GM10847 (cell line): Measurements from ENCODE around the gene PAWR.

Source experiments
- POLR2A ChIP-seq: IDR thresholded peaks from 2 replicates; pipeline ENCODE4 v1.6.1; 2011; ENCODE audit not compliant: insufficient read length; ENCODE audit errors: extremely low read depth

The PAWR gene, protein sequence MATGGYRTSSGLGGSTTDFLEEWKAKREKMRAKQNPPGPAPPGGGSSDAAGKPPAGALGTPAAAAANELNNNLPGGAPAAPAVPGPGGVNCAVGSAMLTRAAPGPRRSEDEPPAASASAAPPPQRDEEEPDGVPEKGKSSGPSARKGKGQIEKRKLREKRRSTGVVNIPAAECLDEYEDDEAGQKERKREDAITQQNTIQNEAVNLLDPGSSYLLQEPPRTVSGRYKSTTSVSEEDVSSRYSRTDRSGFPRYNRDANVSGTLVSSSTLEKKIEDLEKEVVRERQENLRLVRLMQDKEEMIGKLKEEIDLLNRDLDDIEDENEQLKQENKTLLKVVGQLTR

DNA sequence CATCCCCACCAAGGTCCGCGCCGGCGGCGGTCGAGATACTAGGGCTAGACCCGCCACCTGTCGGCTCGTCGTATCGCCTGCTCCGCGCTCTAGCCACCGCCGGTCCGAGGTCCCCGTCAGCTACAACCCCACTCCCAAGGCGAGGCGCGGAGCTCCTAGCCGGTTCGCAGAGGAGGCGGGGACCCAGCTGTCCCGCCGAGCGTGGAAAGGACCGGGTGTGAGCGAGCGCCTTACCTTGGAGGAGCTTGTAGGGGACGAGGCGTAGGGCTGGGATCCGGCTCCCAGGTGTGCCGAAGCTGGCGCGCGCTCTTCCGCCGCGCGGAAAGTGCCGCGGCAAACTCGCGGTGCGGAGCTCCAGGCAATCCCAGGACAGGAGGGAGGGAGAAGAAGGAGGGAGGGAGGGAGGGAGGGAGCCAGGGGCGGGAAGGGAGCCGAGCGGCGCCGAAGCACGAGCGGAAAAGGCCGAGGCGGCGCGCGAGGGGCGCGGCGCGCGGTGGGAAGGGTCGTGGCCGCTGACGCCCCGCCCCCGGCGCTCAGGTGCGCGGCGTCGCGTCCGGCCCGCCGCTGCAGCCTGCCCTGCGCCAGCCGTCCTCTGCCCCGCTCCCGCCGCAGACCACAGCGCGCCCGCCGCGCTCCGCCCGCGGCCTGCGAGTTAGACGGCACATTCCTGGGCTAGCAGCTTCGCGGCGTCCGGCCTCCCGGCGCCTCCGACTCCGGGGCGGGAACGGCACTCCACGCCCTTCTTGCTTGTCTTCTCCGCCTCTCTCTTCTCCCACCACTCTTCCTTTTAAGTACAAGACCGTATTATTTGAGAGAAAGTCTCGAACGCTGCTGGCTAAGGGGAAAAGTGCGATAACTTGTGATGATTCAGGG is at the start of gene PAWR:
PAWR (minus strand) TSS at position 327 of the 873 bp plus-strand sequence. CDS start 720 bp downstream, outside the sequence.
- TF ChIP-seq POLR2A: no peak

DNA sequence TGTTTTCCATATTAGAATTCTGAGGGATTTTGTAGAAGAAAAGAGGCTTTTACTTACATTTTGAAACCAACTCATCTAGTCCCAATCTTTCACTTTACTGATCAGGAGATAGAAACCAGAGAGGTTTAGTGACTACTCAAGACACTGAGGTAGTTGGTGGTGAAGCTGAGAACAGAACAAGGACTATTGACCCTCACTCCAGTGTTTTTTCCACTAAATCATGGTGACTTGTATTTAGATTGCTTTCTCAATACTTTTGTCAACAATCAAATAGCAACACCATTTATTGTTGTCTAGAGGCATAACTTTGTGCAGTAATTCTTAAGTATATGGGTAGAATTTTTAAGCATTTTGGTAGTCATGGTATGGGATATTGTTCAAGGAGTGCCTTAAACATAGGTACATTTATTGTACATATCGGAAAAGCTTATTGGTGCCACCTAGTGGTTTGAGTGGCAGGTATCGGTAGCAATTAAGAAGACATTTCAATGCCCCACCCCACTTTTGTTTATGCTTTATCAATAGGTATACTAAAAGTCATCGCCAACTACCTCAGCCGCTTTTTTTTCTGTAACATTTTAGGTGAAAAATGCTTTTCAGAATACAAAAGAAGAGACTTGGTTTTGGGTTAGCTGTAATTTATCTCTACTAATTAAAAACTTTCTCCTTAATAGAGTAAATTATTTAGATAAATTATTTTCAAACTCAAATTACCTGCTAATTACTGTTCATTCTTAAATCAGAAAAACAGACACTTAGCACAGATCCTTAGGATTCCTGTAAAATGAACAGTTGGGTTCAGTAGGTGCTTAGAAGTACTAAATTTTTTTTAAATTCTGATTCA is 47.3 kb upstream of the PAWR start:
- no peak for TF ChIP-seq POLR2A

DNA sequence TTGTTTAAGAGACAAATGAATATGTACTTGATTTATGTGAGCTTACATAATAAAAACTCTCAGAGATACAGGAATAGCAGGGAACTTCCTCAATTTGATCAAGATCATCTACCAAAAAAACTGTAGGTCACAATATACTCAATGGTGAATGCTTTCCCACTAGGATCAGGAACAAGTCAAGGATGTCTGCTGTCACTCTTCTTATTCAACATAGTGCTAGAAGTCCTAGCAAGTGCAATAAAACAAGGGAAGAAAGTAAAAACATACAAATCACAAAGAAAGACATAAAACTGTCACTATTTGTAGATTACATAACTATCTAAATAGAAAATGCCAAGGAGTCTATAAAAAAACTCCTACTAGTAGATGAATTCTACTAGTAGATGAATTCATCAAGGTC is 41.9 kb upstream of the PAWR start:
- TF ChIP-seq POLR2A: no peak

DNA sequence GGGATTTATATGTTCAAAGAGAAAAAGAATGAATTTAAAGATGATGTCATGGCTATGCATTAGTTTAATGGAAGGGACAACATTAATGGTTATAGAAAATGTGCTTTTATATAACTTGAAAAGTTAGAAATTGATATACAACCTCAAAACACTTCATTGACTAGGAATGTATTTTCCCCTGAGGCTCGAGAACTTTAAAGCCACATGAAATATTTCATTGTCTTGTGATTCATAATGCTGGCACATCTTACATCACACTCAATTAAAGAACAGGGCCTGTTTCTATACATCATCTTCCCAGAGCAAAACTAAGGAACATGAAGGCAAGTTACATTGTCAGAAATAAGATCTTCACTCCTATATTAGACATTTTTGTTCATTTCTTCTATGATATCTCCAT is 35.2 kb upstream of the PAWR start:
- no peak for TF ChIP-seq POLR2A

DNA sequence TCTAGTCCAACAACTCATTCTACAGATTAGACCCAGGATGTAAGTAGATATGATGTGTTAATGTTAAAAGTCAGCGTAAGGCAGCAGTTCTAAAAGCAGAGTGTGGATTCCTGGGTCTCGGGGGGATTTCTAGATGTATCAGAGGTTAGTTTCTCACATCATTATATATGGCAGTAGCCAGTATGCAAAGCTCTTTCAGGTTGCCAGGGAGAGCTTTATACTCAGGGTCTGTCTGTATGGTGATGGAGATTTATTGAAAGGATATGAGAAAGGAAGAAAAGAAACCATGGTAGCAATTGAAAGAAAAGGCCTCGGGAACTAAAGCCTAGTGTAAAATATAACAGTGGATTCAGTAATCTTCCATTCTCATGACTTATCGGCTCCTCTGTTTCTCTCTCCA is 26.2 kb upstream of the PAWR start:
- TF ChIP-seq POLR2A: no peak

- no peak for TF ChIP-seq POLR2A
Observed at GRCh38 chr12:79715308-79715707, 24.5 kb upstream of the PAWR start.

DNA sequence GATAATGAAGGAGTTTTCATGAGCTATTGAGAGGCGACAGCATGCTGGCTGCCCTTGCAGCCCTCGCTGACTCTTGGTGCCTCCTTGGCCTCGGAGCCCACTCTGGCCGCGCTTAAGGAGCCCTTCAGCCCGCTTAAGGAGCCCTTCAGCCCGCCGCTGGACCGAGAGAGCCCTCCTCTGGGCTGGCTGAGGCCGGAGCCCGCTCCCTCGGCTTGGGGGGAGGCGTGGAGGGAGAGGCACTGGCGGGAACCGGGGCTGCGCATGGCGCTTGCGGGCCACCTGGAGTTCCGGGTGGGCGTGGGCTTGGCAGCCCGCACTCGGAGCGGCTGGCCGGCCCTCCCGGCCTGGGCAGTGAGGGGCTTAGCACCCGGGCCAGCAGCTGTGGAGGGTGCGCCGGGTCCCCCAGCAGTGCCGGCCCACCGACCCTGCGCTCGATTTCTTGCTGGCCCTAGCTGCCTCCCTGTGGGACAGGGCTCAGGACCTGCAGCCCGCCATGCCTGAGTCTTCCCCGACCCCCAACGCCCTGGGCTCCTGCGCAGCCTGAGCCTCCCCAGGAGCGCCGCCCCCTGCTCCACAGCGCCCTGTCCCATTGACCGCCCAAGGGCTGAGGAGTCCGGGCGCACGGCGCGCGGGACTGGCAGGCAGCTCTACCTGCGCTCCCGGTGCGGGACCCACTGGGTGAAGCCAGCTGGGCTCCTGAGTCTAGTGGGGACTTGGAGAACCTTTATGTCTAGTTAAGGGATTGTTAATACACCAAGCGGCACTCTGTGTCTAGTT is 20.1 kb upstream of the PAWR start:
- no peak for TF ChIP-seq POLR2A

DNA sequence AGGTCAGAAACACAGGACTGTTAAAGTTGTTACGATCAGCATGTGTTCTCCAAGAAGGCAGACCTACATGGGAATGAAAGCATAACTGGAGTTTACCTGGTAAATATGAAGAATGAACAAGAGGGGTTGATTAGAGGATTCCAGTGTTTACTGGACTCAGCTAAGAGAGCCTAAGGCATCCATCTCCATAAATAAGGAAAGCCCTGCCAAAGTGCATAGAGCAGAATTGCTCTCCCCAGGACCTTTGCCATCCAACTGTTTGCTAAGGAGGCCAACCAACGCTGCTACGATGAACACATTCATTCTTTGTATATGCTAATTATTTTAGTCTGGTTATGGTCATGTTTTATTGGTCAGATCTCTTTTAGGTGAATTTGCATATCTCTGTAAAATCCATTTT is 17.1 kb upstream of the PAWR start:
- no peak for TF ChIP-seq POLR2A

DNA sequence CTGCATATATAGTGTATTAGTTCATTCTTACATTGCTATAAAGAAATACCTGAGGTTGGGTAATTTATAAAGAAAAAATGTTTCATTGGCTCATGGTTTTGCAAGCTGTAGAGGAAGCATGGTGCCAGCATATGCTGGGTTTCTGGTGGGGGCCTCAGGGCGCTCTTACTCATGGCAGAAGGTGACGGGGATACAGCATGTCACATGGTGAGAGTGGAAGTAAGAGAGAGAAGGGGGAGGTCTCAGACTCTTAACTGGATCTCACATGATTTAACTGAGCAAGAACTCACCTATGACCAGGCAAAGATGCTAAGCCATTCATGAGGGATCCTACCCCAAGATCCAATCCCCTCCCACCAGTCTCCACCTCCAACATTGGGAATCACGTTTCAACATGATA is 15.9 kb upstream of the PAWR start:
- TF ChIP-seq POLR2A: no peak

- no peak for TF ChIP-seq POLR2A
Observed at GRCh38 chr12:79706156-79706555, 15.4 kb upstream of the PAWR start.

DNA sequence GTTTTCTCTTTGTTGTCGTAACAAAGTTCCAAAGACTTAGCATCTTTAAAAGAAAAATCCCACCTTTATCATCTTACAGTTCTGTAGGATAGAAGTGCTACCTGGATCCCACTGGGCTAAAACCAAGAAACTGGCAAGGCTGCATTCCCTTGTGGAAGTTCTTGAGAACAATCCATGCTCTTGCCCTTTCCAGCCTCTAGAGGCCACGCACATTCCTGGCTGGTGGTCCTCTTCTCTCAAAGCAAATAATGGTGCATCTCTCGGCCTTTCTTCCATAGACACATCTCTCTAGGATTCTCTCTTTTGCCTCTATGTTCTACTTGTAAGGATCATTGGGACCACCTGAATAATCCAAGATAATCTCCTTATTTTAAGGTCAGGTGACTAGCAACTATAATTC is 8.2 kb upstream of the PAWR start:
- TF ChIP-seq POLR2A: no peak

- no peak for TF ChIP-seq POLR2A
Observed at GRCh38 chr12:79696416-79696815, 5.7 kb upstream of the PAWR start.

GRCh38 chr12:79692860-79693577 is 2.3 kb upstream of the PAWR start:
- no peak for TF ChIP-seq POLR2A
